Type B pancreatic cell (in vitro differentiated cells): Measurements from ENCODE around the gene GPX7. TPM values are rescaled to one million over a fixed set of nuclear protein-coding genes. Genes with fewer than 3 reads are reported as not detected.

Experiments
- DNase-seq: peaks from one replicate; pipeline ENCODE4 v3.0.0; 2021; ENCODE audit warnings: mixed read lengths; ENCODE audit not compliant: unreplicated experiment; ENCODE audit errors: extremely low spot score
- H3K27ac Mint-ChIP-seq: 2 replicates; pipeline ENCODE4 v1.8.0; 2021; ENCODE audit warnings: mild to moderate bottlenecking, mixed read lengths
- H3K27me3 Mint-ChIP-seq: 2 replicates; pipeline ENCODE4 v1.8.0; 2021; ENCODE audit warnings: mixed read lengths
- H3K36me3 Mint-ChIP-seq: 2 replicates; pipeline ENCODE4 v1.8.0; 2021; ENCODE audit warnings: mixed read lengths
- H3K4me1 Mint-ChIP-seq: one replicate; pipeline ENCODE4 v1.8.0; 2021; ENCODE audit warnings: mixed read lengths; ENCODE audit not compliant: unreplicated experiment
- H3K4me3 Mint-ChIP-seq: 2 replicates; pipeline ENCODE4 v1.8.0; 2021; ENCODE audit warnings: mild to moderate bottlenecking, mixed read lengths
- H3K9me3 Mint-ChIP-seq: 2 replicates; pipeline ENCODE4 v1.8.0; 2021; ENCODE audit warnings: mixed read lengths
- CTCF ChIP-seq: fragments of 200-600 bp; sonication (generic); conservative IDR thresholded peaks from 2 replicates; pipeline ENCODE4 v1.5.0; 2021; ENCODE audit warnings: antibody characterized with exemption, mild to moderate bottlenecking
- total RNA-seq: library from RNA; stranded (reverse); gene quantifications from 2 replicates; pipeline ENCODE4 v1.2.1, GENCODE V29; 2021; ENCODE audit warnings: low replicate concordance

The GPX7 gene
- total RNA-seq, 1 donor from 2014 or later = 35.4 TPM

- H3K27me3 Mint-ChIP-seq = no peaks in the 10 kb centered on the region
- TF ChIP-seq CTCF = no peak
- no peaks in the 10 kb centered on the region for H3K9me3 Mint-ChIP-seq
- no peak for DNase-seq
- no peak overlapping the region for H3K4me3 Mint-ChIP-seq
- no peak overlapping the region for H3K27ac Mint-ChIP-seq
- H3K4me1 Mint-ChIP-seq = peaks cover 18% of the 10 kb centered on the region
- no peaks in the 10 kb centered on the region for H3K36me3 Mint-ChIP-seq
Observed at GRCh38 chr1:52567943-52568342, 34.2 kb upstream of the GPX7 start.

GRCh38 chr1:52569449-52570210 is 32.5 kb upstream of the GPX7 start:
- peaks cover 18% of the 10 kb centered on the region for H3K4me1 Mint-ChIP-seq
- H3K36me3 Mint-ChIP-seq = no peaks in the 10 kb centered on the region
- no peaks in the 10 kb centered on the region for H3K9me3 Mint-ChIP-seq
- TF ChIP-seq CTCF = no peak
- no peaks in the 10 kb centered on the region for H3K27me3 Mint-ChIP-seq
- no peak overlapping the region for H3K4me3 Mint-ChIP-seq
- no peak overlapping the region for H3K27ac Mint-ChIP-seq
- DNase-seq = no peak

GRCh38 chr1:52571783-52572182 is 30.4 kb upstream of the GPX7 start:
- Mint-ChIP-seq H3K9me3 (no peaks in the 10 kb centered on the region), H3K4me1 (peaks cover 18% of the 10 kb centered on the region), H3K36me3 (no peaks in the 10 kb centered on the region), H3K4me3 (no peak overlapping the region), H3K27ac (no peak overlapping the region), H3K27me3 (no peaks in the 10 kb centered on the region)
- DNase-seq = no peak
- TF ChIP-seq CTCF = no peak

DNA sequence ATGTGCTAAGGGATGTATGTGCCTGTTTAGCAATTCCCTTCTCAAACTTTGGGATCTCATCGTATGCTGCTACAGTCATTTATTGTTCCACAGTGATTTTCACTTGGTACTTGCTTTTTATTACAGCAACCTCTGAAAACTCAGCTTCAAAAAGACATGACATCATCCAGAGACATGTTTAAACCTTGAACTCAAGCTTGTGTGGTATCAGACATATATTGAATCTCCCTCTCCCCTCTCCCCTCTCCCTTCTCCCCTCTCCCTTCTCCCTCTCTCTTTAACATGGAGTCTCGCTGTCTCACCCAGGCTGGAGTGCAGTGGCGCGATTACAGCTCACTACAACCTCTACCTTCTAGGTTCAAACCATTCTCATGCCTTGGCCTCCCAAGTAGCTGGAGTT is 29.8 kb upstream of the GPX7 start:
- no peaks in the 10 kb centered on the region for H3K36me3 Mint-ChIP-seq
- H3K4me3 Mint-ChIP-seq = no peak overlapping the region
- peaks cover 18% of the 10 kb centered on the region for H3K4me1 Mint-ChIP-seq
- H3K9me3 Mint-ChIP-seq = no peaks in the 10 kb centered on the region
- no peaks in the 10 kb centered on the region for H3K27me3 Mint-ChIP-seq
- TF ChIP-seq CTCF = no peak
- DNase-seq = no peak
- no peak overlapping the region for H3K27ac Mint-ChIP-seq

DNA sequence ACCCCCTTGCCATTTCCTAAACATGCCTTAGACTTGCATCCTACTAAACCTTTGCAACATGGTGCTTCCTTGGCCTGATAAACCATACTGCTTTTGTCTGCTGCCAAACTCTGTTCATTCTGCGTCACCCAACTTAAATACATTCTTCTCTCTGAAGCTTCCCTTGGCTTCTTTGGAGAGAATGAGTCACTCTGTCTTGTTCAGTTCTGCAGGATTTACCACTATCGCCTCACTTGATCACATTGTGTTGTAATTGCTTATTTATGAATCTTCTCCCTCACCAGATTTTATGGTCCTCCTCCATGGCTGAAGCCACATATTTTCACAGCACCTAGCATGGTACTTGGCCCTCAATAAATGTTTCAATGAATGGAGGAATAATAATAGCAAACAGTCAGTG is 27.6 kb upstream of the GPX7 start:
- Mint-ChIP-seq H3K27ac (no peak overlapping the region), H3K9me3 (no peaks in the 10 kb centered on the region), H3K36me3 (no peaks in the 10 kb centered on the region), H3K27me3 (no peaks in the 10 kb centered on the region), H3K4me3 (no peak overlapping the region), H3K4me1 (peaks cover 3% of the 10 kb centered on the region)
- no peak for TF ChIP-seq CTCF
- no peak for DNase-seq
